Stimulated activated naive CD8-positive, alpha-beta T cell treated with anti-CD3 and anti-CD28 coated beads, Interleukin-15, Interleukin-2, amounts not matched to agents 100 U/mL and 50 U/mL, for 24 hours (primary cell): ENCODE data around the gene IL22.
"Not testable (repeated sequence)": the region's sequence is repeated elsewhere in the genome, so short reads cannot be mapped to it uniquely, and the experiment has no call there.

Experiments used
- ATAC-seq: fragments of 150-1000 bp; cut with Tn5 transposase; one replicate; pipeline ENCODE4 v1.10.0; 2021
- DNase-seq: peaks from one replicate; pipeline ENCODE4 v3.0.0; 2021

Gene IL22

GRCh38 chr12:68229956-68230355, 23.4 kb downstream of the IL22 start:
- DNase-seq, result no peak

GRCh38 chr12:68227356-68227755, 26.0 kb downstream of the IL22 start:
- no peak for DNase-seq
- no peak for ATAC-seq

More at GRCh38 chr12:68229956-68230355, 23.4 kb downstream of the IL22 start:
- ATAC-seq, result no peak

GRCh38 chr12:68225576-68226476, 27.6 kb downstream of the IL22 start, which contains the start of gene IL26:
Gene IL26, minus strand, starts transcription at chr12:68225810. Its CDS starts 54 bp downstream, at chr12:68225756.
- ATAC-seq (peak; percentile 59), DNase-seq (no peak)

GRCh38 chr12:68224613-68225285, 28.7 kb downstream of the IL22 start:
- DNase-seq (no peak), ATAC-seq (no peak)

GRCh38 chr12:68223067-68223747, 30.2 kb downstream of the IL22 start:
- ATAC-seq (peak; percentile 97), DNase-seq (peak; percentile 77)

- no peak for ATAC-seq
- DNase-seq, result no peak
Measured at GRCh38 chr12:68222326-68222725, 31.1 kb downstream of the IL22 start.

- ATAC-seq (no peak), DNase-seq (no peak)
Measured at GRCh38 chr12:68221497-68221896, 31.9 kb downstream of the IL22 start.

- DNase-seq, result no peak
- no peak for ATAC-seq
Measured at GRCh38 chr12:68210875-68211274, 42.5 kb downstream of the IL22 start.

GRCh38 chr12:68209048-68209728, 44.2 kb downstream of the IL22 start:
- not testable (repeated sequence) for DNase-seq, ATAC-seq

- DNase-seq, result no peak
- no peak for ATAC-seq
Measured at GRCh38 chr12:68207276-68207675, 46.1 kb downstream of the IL22 start.

- no peak for DNase-seq
- no peak for ATAC-seq
Measured at GRCh38 chr12:68206446-68206845, 47.0 kb downstream of the IL22 start.

GRCh38 chr12:68203460-68203875, 49.9 kb downstream of the IL22 start:
- ATAC-seq (peak; percentile 31), DNase-seq (no peak)

GRCh38 chr12:68200854-68201253, 52.5 kb downstream of the IL22 start:
- ATAC-seq, result peak; percentile 62
- DNase-seq, result no peak

GRCh38 chr12:68199127-68199526, 54.3 kb downstream of the IL22 start:
- ATAC-seq (no peak), DNase-seq (no peak)

GRCh38 chr12:68198507-68199086, 54.8 kb downstream of the IL22 start:
- DNase-seq (peak; percentile 40), ATAC-seq (peak; percentile 78)
